ENCODE results near the gene ARID5A. TPM values are rescaled to one million over a fixed set of nuclear protein-coding genes. Genes with fewer than 3 reads are reported as not detected.
A peak's percentile ranks its signal among the peaks of the same experiment; 100 is the strongest.

Gene ARID5A
- total and polyA plus RNA-seq, 2 of the 13 experiments (the other 11 are each of a cell fraction or from before 2014, with no cell fraction given) = 6.0 to 9.5 TPM

DNA sequence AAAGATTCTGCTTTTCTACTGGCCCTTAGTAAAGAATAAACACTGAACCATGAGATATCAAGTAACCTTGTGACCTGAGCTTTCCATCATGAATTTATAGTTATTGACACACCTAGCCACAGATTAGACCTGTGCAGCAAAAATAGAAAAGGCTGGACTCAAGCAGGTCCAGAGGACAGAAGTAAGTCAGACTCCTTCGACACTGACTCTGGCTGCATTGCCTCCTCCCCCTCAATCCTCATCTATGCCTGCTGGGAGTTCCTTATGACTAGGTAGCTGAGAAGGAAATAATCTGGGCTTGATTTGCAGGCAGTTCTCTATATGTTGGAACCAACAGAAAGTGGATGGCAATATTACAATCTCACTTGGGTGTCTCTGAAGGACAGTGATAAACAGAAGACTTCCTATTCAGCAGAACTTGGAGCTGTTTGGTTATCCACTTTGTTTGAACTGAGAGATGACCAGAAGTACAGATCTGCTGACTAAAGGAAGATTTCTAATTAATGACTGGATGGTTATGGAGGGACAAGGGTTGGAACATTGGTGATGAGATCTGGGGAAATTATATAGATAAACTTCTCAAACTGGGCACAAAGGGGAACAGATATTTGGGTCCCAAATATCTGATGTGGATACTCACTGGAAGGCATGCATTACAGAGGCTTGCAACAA is 39.4 kb downstream of the ARID5A start:
- in situ Hi-C loops (cut with HindIII; ENCODE audit: extremely low pct_ligation_motif_present, low pct_unique_long_range_greater_than_20kb) (no loop called here), intact Hi-C loops (cut with micrococcal nuclease; ENCODE audit: unreplicated experiment) (no loop called here)
- Histone ChIP-seq H3K27ac (ENCODE audit: extremely low read length, insufficient read depth, low read length) (no peak overlapping the region), H3K36me3 (replicated peaks in 1 of 2; ENCODE audit: control insufficient read depth in 1 of 2, insufficient read depth in 2 of 2, low read length in 2 of 2) (no peaks in the 10 kb centered on the region), H2AFZ (ENCODE audit: low read length) (no peak overlapping the region), H3K79me2 (ENCODE audit: insufficient read depth, low read length) (no peaks in the 10 kb centered on the region), H3K9ac (ENCODE audit: insufficient read depth, low read depth, low read length) (no peak overlapping the region), H3K9me3 (ENCODE audit: low read length) (no peaks in the 10 kb centered on the region), H3K27me3 (ENCODE audit: control insufficient read depth in 1 of 2, insufficient read depth in 2 of 2, low read length in 2 of 2) (no peaks in the 10 kb centered on the region), H3K4me3 (replicated peaks in 1 of 3; ENCODE audit: insufficient read depth in 1 of 3, low read depth in 2 of 3, low read length in 3 of 3) (no peak overlapping the region), H3K4me2 (ENCODE audit: low read depth, low read length) (no peak overlapping the region), H3K4me1 (ENCODE audit: insufficient read depth, low read length) (no peaks in the 10 kb centered on the region), H4K20me1 (ENCODE audit: insufficient read depth, low read length) (no peaks in the 10 kb centered on the region)
- CTCF ChIA-PET (ENCODE audit: low intra/inter-chr PET ratio, low total read pairs) = no interaction called here
- BruUV-seq (replicated peaks) = no TSS peak
- WGBS (ENCODE audit: low lambda C conversion rate) = 0% methylated on average over 1 of the region's 1 CpG
- TF ChIP-seq MAFK (conservative IDR thresholded peaks at IDR 0.05 in 1 of 2, IDR thresholded peaks at IDR 0.05 in 1 of 2; ENCODE audit: low read length in 2 of 2) (peak; percentile 54 to 68), ZNF615 (CRISPR knock-in tag; IDR thresholded peaks at IDR 0.05; ENCODE audit: borderline replicate concordance) (no peak), MAFF (IDR thresholded peaks at IDR 0.05; ENCODE audit: low read depth, low read length) (peak; percentile 43; the same call in 1 of the 2 replicates)
- ATAC-seq = no peak
- DNase-seq (ENCODE audit: low spot score) = no peak
- no peak for FAIRE-seq
- POLR2A ChIA-PET = no interaction called here

- DNase-seq (ENCODE audit: low spot score) = no peak
- POLR2A ChIA-PET = no interaction called here
- in situ Hi-C loops (cut with HindIII; ENCODE audit: extremely low pct_ligation_motif_present, low pct_unique_long_range_greater_than_20kb) (no loop called here), intact Hi-C loops (cut with micrococcal nuclease; ENCODE audit: unreplicated experiment) (no loop called here)
- no TSS peak for BruUV-seq (replicated peaks)
- Histone ChIP-seq H3K9ac (ENCODE audit: insufficient read depth, low read depth, low read length) (no peak overlapping the region), H3K27ac (ENCODE audit: extremely low read length, insufficient read depth, low read length) (no peak overlapping the region), H4K20me1 (ENCODE audit: insufficient read depth, low read length) (no peaks in the 10 kb centered on the region), H3K4me3 (replicated peaks in 1 of 3; ENCODE audit: insufficient read depth in 1 of 3, low read depth in 2 of 3, low read length in 3 of 3) (no peak overlapping the region), H3K36me3 (replicated peaks in 1 of 2; ENCODE audit: control insufficient read depth in 1 of 2, insufficient read depth in 2 of 2, low read length in 2 of 2) (no peaks in the 10 kb centered on the region), H3K4me1 (ENCODE audit: insufficient read depth, low read length) (no peaks in the 10 kb centered on the region), H3K79me2 (ENCODE audit: insufficient read depth, low read length) (no peaks in the 10 kb centered on the region), H3K4me2 (ENCODE audit: low read depth, low read length) (no peak overlapping the region), H3K9me3 (ENCODE audit: low read length) (no peaks in the 10 kb centered on the region), H3K27me3 (ENCODE audit: control insufficient read depth in 1 of 2, insufficient read depth in 2 of 2, low read length in 2 of 2) (no peaks in the 10 kb centered on the region), H2AFZ (ENCODE audit: low read length) (no peak overlapping the region)
- CTCF ChIA-PET (ENCODE audit: low intra/inter-chr PET ratio, low total read pairs) = no interaction called here
- no peak for ATAC-seq
- no peak for TF ChIP-seq ZNF503 (CRISPR knock-in tag; IDR thresholded peaks at IDR 0.05)
- TF ChIP-seq THAP11 (CRISPR knock-in tag; IDR thresholded peaks at IDR 0.05) = no peak
- TF ChIP-seq POLR2G (IDR thresholded peaks at IDR 0.05; ENCODE audit: low read depth, low read length) = no peak
- TF ChIP-seq AHR (CRISPR knock-in tag; IDR thresholded peaks at IDR 0.05) = no peak
- TF ChIP-seq NFIC (IDR thresholded peaks at IDR 0.05; ENCODE audit: low read length) = no peak
- TF ChIP-seq PRDM10 (CRISPR knock-in tag; IDR thresholded peaks at IDR 0.05; ENCODE audit: low read depth) = no peak
- TF ChIP-seq ELF4 (CRISPR knock-in tag; IDR thresholded peaks at IDR 0.05; ENCODE audit: borderline replicate concordance) = no peak
- 65% methylated on average over 5 of the region's 5 CpGs for WGBS (ENCODE audit: low lambda C conversion rate)
- FAIRE-seq = no peak
Measured at GRCh38 chr2:96577501-96577900, 40.9 kb downstream of the ARID5A start.
